ENCODE data around the gene TRDN.

The TRDN gene

DNA sequence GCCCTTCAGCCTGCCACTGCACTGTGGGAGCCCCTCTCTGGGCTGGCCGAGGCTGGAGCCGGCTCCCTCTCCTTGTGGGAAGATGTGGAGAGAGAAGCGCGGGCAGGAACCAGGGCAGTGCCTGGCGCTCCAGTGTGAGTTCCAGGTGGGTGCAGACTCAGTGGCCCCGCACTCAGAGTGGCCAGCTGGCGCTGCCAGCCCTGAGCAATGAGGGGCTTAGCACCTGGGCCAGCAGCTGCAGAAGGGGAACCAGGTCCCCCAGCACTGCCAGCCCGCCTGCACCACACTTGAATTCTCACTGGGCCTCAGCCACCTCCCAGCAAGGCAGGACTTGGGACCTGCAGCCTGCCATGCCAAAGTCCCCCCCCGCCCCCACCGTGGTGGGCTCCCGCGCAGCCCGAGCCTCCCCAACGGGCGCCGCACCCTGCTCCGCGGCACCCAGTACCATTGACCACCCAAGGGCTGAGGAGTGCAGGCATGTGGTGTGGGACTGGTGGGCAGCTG is 434.8 kb downstream of the TRDN start:
- no peak for DNase-seq (ENCODE audit: extremely low read depth in 1 of 2, low read depth in 1 of 2)

DNA sequence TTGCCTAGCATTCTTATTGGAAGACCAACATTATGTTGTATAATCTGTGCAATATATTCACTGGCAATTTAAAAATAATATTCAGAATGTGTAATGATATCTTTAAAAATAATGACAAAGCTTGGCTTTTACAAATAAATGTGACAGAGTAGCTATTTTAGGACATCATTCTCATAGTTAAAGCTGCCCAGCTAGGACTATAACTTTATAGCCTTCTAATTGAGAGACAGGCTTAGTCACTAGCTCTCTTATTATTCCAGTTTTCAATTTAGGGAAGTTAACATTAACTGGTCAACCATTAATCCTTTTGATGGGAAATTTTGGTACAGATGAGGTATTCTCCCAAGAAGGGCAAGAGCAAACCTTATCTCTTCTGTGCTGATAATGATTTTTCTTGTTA is 443.5 kb downstream of the TRDN start:
- no peak for DNase-seq (ENCODE audit: extremely low read depth in 1 of 2, low read depth in 1 of 2)

DNA sequence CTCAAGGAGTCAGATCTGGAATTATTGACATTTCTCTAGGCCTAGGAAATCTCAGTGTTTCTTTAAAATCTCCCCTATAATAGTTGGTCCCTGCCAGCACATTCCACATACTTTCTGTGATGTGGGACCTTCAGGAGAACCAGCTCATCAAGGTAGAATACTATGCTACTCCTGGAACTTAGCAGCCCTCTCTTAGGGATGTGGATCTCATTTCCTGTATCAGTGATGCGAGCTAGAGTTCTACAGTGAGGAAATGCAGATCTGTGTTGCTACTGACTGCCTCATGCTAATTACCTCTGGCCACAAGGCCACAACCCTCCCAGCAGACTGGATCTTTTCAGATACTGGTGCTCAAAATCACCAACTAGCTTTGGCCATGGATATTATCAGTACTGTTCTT is 446.9 kb downstream of the TRDN start:
- no peak for DNase-seq (ENCODE audit: extremely low read depth in 1 of 2, low read depth in 1 of 2)

DNA sequence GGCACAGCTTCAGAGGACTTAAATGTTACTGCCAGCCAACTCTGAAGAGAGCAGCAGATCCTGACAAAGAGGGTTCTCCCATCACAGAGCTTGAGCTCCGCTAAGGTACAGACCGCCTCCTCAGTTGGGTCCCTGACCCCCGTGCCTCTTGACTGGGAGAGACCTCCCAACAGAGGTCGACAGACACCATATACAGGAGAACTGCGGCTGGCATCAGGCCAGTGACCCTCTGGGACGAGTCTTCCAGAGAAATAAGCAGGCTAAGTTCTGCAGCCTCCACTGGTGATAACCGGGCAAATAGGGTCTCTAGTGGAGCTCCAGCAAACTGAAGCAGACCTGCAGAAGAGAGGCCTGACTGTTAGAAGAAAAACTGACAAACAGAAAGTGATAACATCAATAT is 453.8 kb downstream of the TRDN start:
- no peak for DNase-seq (ENCODE audit: extremely low read depth in 1 of 2, low read depth in 1 of 2)

DNA sequence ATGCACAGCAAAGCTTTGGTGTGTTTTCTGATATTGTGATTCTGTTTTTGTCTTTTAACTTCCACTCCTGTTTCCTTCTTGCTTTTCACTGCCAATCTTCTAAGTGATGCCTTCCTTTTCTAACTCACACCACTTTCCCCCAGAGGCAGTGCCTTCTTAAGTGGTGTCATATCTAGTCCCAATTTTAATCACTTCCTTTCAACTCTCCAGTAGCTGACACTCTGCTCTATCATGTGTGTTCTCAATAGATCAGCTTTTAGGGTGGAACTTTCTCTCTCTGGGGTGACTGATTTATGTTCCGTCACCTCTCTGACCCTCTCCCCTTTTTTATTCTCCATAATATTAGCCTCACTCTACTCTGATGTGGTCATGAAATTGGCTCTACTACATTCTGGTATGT is 460.0 kb downstream of the TRDN start:
- no peak for DNase-seq (ENCODE audit: extremely low read depth in 1 of 2, low read depth in 1 of 2)

DNA sequence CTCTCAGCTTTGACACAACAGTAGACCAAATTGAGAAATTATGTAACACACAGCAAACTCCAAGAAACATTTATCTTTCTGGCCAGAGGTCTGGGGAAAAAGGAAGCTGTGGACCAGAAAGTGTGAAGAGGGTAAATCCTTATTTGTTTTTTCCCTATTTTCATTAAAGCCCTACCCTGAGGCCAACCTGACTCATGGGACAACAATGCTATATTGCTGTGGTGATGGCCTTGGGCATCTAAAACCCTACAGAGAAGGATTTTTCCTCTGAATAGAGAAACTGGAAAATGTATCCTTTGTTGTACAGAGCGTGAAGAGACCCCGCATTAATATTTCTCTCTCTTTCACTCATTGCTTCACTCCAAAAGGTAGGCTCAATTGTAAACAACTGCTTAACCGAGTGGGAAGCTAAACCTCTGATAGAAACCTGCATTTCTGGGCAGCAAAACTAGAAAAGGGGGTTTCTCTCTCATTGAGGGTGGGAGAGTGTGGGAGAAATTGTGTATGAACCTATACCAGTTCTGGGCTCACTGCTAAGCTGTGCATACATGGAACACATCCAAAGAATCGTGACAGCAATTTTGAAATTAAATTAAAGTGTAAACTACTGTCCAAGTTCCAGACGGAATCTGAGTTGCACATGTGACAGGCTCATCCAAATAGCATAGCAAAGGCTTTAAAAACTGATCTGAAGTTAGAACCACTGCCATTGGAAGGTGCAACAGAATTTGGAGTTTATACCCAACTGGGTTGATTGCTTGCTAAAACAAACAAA is 465.2 kb downstream of the TRDN start:
- no peak for DNase-seq (ENCODE audit: extremely low read depth in 1 of 2, low read depth in 1 of 2)

DNA sequence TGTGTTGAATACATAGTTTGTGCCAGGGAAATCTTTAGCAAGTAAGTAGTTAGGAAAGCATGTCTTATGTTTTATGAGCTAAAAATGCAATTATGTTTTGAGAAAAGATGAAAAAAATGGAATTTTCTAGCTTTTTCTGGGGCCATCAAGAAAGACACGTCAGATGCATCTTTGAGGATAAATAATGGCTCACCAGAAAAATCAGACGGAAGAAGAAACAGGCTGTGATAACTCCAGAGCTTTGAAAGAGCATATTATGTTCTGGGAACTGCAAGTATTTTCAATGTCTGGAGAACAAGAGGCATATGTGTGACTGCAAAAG is 467.0 kb downstream of the TRDN start:
- DNase-seq (ENCODE audit: extremely low read depth in 1 of 2, low read depth in 1 of 2), result no peak

DNA sequence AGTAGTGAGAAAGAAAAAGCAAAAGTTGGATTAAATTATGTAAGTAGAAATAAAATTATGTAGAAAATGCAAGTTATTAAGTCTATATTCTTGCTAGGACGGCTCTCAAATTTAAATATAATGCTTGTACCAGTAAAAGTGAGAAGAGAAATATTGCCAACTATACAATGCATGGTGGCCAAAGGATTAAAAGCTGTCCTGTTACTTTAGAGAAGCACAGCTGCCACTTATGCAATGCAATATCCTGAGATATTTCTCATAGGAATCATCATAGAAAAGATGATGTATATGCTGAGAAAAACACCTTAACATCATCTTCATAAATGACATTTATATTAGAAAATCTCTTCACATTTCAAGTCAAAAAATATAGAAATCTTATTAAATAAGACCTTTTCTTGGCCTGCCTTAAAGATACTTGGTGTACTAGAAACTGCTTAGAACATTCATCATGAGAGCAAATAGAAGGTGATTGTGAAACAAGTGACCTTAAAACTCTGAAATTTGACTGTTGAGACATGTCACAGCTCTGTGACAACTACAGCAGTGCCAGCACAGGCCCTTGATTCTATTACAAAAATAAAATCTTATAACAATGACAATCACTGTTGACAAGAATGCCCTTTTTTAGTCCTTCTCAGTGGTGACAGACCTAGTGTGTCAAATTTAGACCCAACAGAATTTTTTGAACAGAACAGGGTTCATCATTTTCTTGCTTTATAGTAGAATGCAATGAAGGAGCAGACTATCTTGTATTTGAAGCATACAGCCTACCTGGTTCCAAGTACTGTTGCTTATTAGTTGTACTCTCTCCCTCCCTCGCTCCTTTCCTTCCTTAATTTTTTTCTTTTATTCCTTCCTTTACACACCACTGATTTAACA is 467.6 kb downstream of the TRDN start:
- no peak for DNase-seq (ENCODE audit: extremely low read depth in 1 of 2, low read depth in 1 of 2)

DNA sequence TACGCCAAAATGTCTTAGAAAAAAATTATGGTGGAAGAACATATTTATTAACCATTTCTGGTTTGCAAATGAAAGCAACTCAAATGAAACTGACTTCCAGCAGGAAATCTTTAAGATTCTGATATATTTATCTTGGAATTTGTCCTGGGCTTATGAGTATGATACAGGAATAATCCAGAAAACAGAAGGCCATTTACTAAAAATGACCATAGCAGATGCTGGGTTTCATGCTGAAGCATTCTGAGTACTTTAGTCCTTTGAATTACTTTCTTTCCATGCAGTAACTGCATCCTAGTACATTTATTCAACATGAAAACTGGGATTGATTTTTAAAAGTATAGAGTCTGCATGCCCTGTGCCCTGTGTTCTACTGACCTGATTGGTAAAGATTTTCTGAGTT is 468.3 kb downstream of the TRDN start:
- DNase-seq (ENCODE audit: extremely low read depth in 1 of 2, low read depth in 1 of 2), result no peak
